H1 (cell line): ENCODE measurements around the gene FOXC1. TPM values are rescaled to one million over a fixed set of nuclear protein-coding genes. Genes with fewer than 3 reads are reported as not detected.

ENCODE experiments used
- BRCA1 ChIP-seq: IDR thresholded peaks from 2 replicates; pipeline ENCODE4 v1.6.1; 2012; ENCODE audit warnings: low read depth, low read length, improper control_type of control experiment
- RAD21 ChIP-seq, 2 experiments: IDR thresholded peaks in 1 of 2; conservative IDR thresholded peaks in 1 of 2; 2 replicates each; pipeline ENCODE4 v1.6.1; 2011; ENCODE audit warnings: low read depth in 2 of 2, low read length in 2 of 2, improper control_type of control experiment in 1 of 2, inconsistent platforms in 1 of 2, mild to moderate bottlenecking in 1 of 2, moderate library complexity in 1 of 2
- polyA plus RNA-seq, 7 experiments: library from polyadenylated mRNA; depleted of rRNA in 3 of 7; stranded (reverse) in 5 of 7; unstranded in 2 of 7; fragments of >200 nt in 5 of 7; fragments of 200-250 nt in 2 of 7; gene quantifications; 1 replicate in 5 of 7; 2 replicates in 1 of 7; 4 replicates in 1 of 7; pipeline versions ENCODE4 v1.2.1 to v1.2.3, GENCODE V29; 2011 to 2013; ENCODE audit warnings: missing spikeins in 2 of 7, mixed read lengths in 2 of 7
- total RNA-seq: library from RNA; stranded (reverse); fragmentation: NEBNext Ultra II Directional; extraction: Animal tissue kit (Norgen Biotek cat#: 25700); gene quantifications from 2 replicates; pipeline ENCODE4 v1.2.1, GENCODE V29; 2021
- TF ChIP-seq, protein P1 (sequence below): fragments of 300-600 bp; sonication (generic); IDR thresholded peaks from 2 replicates; pipeline ENCODE4 v1.7.1; 2012; ENCODE audit warnings: low read length, moderate library complexity, mild to moderate bottlenecking, inconsistent platforms; ENCODE audit not compliant: insufficient replicate concordance

The FOXC1 gene
- total and polyA plus RNA-seq, 2 of the 8 experiments (the other 6 are each of a cell fraction or from before 2014, with no cell fraction given), result 0.22 TPM; not detected in 1

DNA sequence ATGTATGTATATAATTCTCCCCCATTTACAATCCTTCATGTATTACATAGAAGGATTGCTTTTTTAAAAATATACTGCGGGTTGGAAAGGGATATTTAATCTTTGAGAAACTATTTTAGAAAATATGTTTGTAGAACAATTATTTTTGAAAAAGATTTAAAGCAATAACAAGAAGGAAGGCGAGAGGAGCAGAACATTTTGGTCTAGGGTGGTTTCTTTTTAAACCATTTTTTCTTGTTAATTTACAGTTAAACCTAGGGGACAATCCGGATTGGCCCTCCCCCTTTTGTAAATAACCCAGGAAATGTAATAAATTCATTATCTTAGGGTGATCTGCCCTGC, 3.6 kb downstream of the FOXC1 start (continued):
- TF ChIP-seq, protein P1, sequence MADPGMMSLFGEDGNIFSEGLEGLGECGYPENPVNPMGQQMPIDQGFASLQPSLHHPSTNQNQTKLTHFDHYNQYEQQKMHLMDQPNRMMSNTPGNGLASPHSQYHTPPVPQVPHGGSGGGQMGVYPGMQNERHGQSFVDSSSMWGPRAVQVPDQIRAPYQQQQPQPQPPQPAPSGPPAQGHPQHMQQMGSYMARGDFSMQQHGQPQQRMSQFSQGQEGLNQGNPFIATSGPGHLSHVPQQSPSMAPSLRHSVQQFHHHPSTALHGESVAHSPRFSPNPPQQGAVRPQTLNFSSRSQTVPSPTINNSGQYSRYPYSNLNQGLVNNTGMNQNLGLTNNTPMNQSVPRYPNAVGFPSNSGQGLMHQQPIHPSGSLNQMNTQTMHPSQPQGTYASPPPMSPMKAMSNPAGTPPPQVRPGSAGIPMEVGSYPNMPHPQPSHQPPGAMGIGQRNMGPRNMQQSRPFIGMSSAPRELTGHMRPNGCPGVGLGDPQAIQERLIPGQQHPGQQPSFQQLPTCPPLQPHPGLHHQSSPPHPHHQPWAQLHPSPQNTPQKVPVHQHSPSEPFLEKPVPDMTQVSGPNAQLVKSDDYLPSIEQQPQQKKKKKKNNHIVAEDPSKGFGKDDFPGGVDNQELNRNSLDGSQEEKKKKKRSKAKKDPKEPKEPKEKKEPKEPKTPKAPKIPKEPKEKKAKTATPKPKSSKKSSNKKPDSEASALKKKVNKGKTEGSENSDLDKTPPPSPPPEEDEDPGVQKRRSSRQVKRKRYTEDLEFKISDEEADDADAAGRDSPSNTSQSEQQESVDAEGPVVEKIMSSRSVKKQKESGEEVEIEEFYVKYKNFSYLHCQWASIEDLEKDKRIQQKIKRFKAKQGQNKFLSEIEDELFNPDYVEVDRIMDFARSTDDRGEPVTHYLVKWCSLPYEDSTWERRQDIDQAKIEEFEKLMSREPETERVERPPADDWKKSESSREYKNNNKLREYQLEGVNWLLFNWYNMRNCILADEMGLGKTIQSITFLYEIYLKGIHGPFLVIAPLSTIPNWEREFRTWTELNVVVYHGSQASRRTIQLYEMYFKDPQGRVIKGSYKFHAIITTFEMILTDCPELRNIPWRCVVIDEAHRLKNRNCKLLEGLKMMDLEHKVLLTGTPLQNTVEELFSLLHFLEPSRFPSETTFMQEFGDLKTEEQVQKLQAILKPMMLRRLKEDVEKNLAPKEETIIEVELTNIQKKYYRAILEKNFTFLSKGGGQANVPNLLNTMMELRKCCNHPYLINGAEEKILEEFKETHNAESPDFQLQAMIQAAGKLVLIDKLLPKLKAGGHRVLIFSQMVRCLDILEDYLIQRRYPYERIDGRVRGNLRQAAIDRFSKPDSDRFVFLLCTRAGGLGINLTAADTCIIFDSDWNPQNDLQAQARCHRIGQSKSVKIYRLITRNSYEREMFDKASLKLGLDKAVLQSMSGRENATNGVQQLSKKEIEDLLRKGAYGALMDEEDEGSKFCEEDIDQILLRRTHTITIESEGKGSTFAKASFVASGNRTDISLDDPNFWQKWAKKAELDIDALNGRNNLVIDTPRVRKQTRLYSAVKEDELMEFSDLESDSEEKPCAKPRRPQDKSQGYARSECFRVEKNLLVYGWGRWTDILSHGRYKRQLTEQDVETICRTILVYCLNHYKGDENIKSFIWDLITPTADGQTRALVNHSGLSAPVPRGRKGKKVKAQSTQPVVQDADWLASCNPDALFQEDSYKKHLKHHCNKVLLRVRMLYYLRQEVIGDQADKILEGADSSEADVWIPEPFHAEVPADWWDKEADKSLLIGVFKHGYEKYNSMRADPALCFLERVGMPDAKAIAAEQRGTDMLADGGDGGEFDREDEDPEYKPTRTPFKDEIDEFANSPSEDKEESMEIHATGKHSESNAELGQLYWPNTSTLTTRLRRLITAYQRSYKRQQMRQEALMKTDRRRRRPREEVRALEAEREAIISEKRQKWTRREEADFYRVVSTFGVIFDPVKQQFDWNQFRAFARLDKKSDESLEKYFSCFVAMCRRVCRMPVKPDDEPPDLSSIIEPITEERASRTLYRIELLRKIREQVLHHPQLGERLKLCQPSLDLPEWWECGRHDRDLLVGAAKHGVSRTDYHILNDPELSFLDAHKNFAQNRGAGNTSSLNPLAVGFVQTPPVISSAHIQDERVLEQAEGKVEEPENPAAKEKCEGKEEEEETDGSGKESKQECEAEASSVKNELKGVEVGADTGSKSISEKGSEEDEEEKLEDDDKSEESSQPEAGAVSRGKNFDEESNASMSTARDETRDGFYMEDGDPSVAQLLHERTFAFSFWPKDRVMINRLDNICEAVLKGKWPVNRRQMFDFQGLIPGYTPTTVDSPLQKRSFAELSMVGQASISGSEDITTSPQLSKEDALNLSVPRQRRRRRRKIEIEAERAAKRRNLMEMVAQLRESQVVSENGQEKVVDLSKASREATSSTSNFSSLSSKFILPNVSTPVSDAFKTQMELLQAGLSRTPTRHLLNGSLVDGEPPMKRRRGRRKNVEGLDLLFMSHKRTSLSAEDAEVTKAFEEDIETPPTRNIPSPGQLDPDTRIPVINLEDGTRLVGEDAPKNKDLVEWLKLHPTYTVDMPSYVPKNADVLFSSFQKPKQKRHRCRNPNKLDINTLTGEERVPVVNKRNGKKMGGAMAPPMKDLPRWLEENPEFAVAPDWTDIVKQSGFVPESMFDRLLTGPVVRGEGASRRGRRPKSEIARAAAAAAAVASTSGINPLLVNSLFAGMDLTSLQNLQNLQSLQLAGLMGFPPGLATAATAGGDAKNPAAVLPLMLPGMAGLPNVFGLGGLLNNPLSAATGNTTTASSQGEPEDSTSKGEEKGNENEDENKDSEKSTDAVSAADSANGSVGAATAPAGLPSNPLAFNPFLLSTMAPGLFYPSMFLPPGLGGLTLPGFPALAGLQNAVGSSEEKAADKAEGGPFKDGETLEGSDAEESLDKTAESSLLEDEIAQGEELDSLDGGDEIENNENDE, result no peak
- TF ChIP-seq BRCA1 (no peak), RAD21 (IDR thresholded peaks at IDR 0.05 in 1 of 2, conservative IDR thresholded peaks at IDR 0.05 in 1 of 2; ENCODE audit: low read depth in 2 of 2, low read length in 2 of 2) (no peak)
- TF ChIP-seq, all 59 proteins: peak for 0
